Colonic mucosa (tissue), 4 donors: Measurements from ENCODE around the gene IFT80. TPM values are rescaled to one million over a fixed set of nuclear protein-coding genes. Genes with fewer than 3 reads are reported as not detected.

Source experiments
- DNase-seq: peaks from one replicate; pipeline ENCODE4 v3.0.0-alpha.2; 2020
- H3K27ac ChIP-seq: fragments of 200-600 bp; one replicate; pipeline ENCODE4 v1.8.0; 2021
- H3K27me3 ChIP-seq: fragments of 200-600 bp; one replicate; pipeline ENCODE4 v1.8.0; 2021
- H3K36me3 ChIP-seq: fragments of 200-600 bp; one replicate; pipeline ENCODE4 v1.8.0; 2021
- H3K4me1 ChIP-seq: fragments of 200-600 bp; one replicate; pipeline ENCODE4 v1.8.0; 2021; ENCODE audit warnings: mild to moderate bottlenecking
- H3K4me3 ChIP-seq: fragments of 200-600 bp; one replicate; pipeline ENCODE4 v1.8.0; 2021
- H3K9ac ChIP-seq, 2 donors: one replicate each; pipeline ENCODE4 v1.7.0; 2013; ENCODE audit warnings: control low read depth in 2 of 2, low read depth in 2 of 2, low read length in 2 of 2
- H3K9me3 ChIP-seq: fragments of 200-600 bp; one replicate; pipeline ENCODE4 v1.8.0; 2021
- intact Hi-C: fragments of 100-400 bp; cut with DNase I; formaldehyde crosslinking; loops from one replicate; pipeline ENCODE4 v1.14.1; 2022
- total RNA-seq, 2 donors: library from RNA; stranded (reverse); fragmentation: NEBNext Ultra II Directional in 1 of 2; extraction: Animal tissue kit (Norgen Biotek cat#: 25700) in 1 of 2; gene quantifications; one replicate each; pipeline ENCODE4 v1.2.1, GENCODE V29; 2021
- TF ChIP-seq, protein P1 (sequence below): fragments of 200-600 bp; IDR thresholded peaks from one replicate; pipeline ENCODE4 v1.8.0; 2022; ENCODE audit warnings: antibody characterized with exemption, mild to moderate bottlenecking
- donor health status: healthy.
- donor health status: DM: no; HTN: no; CAD: no.
- donor health status: DM: no; HTN: no; CAD: no.

IFT80 gene
- total RNA-seq, 2 donors from 2014 or later, result 13.1 to 13.8 TPM

DNA sequence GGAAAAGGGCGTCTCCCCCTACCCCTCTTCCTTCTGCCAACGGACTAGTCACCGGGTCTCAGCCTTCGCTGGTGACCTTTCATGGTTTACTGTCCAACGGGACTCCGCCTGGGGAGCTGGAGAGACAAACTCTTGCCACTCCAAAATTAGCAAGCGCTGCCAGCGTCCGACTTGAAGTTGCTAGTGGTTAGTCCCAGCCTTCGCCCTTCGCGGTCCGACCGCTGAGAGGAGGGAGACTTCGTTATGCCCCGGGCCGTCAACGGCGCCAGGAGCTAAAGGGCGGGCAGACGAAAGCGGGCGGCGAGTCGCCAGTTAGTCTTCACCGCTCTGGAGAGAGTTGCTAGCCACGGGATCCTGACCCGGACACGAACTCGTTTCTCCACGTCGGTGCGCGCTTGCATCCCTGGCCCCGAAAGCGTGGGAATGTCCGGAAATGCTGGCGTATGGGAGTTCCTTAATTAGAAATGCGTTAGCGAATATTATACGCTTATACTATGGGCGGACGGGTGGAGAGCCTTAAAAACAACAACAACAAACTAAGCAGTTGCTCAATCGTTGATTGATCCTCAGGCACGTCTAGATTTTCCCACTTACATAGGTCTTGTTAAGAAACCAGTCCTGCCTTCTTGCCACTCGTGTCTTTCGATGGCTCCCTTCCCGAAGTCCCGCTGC is 1.1 kb upstream of the IFT80 start:
- peak; percentile 50 for DNase-seq
- intact Hi-C loops, result no loop called here
- TF ChIP-seq, protein P1, sequence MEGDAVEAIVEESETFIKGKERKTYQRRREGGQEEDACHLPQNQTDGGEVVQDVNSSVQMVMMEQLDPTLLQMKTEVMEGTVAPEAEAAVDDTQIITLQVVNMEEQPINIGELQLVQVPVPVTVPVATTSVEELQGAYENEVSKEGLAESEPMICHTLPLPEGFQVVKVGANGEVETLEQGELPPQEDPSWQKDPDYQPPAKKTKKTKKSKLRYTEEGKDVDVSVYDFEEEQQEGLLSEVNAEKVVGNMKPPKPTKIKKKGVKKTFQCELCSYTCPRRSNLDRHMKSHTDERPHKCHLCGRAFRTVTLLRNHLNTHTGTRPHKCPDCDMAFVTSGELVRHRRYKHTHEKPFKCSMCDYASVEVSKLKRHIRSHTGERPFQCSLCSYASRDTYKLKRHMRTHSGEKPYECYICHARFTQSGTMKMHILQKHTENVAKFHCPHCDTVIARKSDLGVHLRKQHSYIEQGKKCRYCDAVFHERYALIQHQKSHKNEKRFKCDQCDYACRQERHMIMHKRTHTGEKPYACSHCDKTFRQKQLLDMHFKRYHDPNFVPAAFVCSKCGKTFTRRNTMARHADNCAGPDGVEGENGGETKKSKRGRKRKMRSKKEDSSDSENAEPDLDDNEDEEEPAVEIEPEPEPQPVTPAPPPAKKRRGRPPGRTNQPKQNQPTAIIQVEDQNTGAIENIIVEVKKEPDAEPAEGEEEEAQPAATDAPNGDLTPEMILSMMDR, result no peak
- H3K9me3 ChIP-seq, result no peaks in the 10 kb centered on the region
- H3K9ac ChIP-seq, result peak overlapping the region; percentile 87 to 91
- no peaks in the 10 kb centered on the region for H3K4me1 ChIP-seq
- H3K4me3 ChIP-seq, result peak overlapping the region; percentile 52
- H3K27me3 ChIP-seq, result no peaks in the 10 kb centered on the region
- H3K36me3 ChIP-seq, result no peaks in the 10 kb centered on the region
- peak overlapping the region; percentile 87 for H3K27ac ChIP-seq

DNA sequence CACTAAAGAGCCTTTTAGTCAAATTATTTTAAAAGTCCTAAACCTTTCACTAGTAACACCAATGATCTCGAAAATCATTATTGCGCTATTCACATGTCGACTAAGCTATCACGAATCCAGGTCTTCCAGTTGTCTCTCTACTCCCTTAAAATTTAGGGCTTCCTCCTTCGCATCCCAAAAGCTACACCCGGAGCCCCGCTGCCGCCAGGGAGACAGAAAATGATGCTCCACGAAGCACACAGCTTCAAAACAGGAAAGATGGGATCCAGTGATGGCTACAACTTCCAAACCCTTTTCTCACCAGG is 253 bp downstream of the IFT80 start:
- Histone ChIP-seq H3K4me3 (peak overlapping the region; percentile 52), H3K27me3 (no peaks in the 10 kb centered on the region), H3K36me3 (no peaks in the 10 kb centered on the region), H3K9me3 (no peaks in the 10 kb centered on the region), H3K9ac (peak overlapping the region in 1 of 2 donors; percentile 91), H3K4me1 (no peaks in the 10 kb centered on the region), H3K27ac (peak overlapping the region; percentile 87)
- TF ChIP-seq, protein P1, result no peak
- DNase-seq, result no peak
- intact Hi-C loops, result no loop called here

DNA sequence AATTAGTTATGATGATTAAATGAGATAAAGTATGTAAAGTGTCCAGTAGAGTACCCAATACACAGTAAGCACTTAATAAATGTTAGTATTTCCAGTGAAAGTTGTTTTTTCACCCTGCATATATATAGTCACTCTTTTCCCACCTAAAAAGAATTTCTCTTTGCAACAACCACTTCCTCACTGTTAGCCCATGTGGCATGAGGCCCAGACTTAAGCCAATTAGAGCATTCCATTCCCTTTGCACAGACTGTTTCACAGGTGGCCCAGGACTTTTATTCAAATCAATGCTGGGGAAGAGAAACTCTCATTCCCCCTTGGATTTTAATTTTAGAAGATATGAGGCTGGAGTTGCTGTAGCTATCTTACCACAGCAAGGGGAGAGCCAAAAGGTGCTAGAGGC is 3.7 kb downstream of the IFT80 start:
- H3K4me3 ChIP-seq, result no peak overlapping the region
- intact Hi-C loops, result no loop called here
- H3K9me3 ChIP-seq, result no peaks in the 10 kb centered on the region
- no peaks in the 10 kb centered on the region for H3K4me1 ChIP-seq
- no peak overlapping the region for H3K9ac ChIP-seq
- TF ChIP-seq, protein P1, result no peak
- DNase-seq, result no peak
- H3K36me3 ChIP-seq, result no peaks in the 10 kb centered on the region
- H3K27me3 ChIP-seq, result no peaks in the 10 kb centered on the region
- H3K27ac ChIP-seq, result no peak overlapping the region

DNA sequence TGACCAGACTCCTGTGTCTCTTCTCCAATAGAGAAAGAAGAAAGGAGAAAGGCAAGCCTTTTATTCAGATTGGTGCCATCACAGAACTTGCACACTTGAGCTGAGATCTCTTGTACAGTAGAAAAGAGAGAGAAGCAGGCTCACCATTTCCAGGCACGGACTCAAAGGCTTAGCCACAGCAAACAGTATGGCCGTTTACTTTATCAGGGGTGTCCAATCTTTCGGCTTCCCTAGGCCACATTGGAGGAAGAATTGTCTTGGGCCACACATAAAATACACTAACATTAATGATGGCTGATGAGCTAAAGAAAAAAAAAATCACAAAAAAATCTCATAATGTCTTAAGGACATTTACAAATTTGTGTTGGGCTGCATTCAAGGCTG is 5.0 kb downstream of the IFT80 start:
- no peaks in the 10 kb centered on the region for H3K36me3 ChIP-seq
- no peak overlapping the region for H3K27ac ChIP-seq
- intact Hi-C loops, result no loop called here
- no peak for DNase-seq
- H3K4me1 ChIP-seq, result no peaks in the 10 kb centered on the region
- no peaks in the 10 kb centered on the region for H3K9me3 ChIP-seq
- no peak overlapping the region for H3K4me3 ChIP-seq
- TF ChIP-seq, protein P1, result no peak
- H3K9ac ChIP-seq, result no peak overlapping the region
- no peaks in the 10 kb centered on the region for H3K27me3 ChIP-seq

DNA sequence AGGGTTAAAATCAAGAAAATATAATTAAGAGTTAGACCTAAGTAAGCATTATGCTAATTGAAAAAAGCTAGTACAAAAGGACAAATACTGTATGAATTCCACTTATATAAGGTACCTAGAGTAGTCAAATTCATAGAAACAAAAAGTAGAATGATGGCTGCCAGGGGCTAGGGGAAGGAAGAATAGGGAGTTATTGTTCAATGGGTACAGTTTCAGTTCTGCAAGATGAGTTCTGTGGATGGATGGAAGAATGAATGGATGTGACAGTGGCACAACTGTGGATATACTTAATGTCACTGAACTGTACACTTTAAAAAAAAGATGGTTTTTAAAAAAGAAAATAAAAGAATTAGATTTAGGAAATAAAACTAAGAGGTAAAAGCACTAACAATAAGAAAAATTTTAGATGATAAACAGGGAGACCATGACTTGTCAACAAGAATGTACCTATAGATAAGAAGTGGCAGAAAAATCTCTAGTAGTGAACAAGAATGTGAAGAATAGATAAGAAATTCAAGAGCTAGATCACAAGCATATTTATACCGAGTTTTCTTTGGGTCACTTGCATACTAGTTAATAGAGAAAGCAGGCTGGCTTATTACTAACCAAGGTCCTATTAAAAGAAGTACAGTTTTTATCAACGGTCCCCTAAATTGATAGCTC is 5.5 kb downstream of the IFT80 start:
- Histone ChIP-seq H3K4me1 (no peaks in the 10 kb centered on the region), H3K9me3 (no peaks in the 10 kb centered on the region), H3K27ac (no peak overlapping the region), H3K9ac (no peak overlapping the region), H3K36me3 (no peaks in the 10 kb centered on the region), H3K27me3 (no peaks in the 10 kb centered on the region), H3K4me3 (no peak overlapping the region)
- intact Hi-C loops, result no loop called here
- TF ChIP-seq, protein P1, result no peak
- no peak for DNase-seq
